ENCODE data around the gene CHST11.

GRCh38 chr12:104752016-104752415 is 295.3 kb downstream of the CHST11 start:
- TF ChIP-seq CTCF (IDR thresholded peaks at IDR 0.05): no peak
- no peak for TF ChIP-seq POLR2A (IDR thresholded peaks at IDR 0.05)
